Adrenal gland (tissue), 12 donors: ENCODE data around the gene SGMS1. TPM values are rescaled to one million over a fixed set of nuclear protein-coding genes. Genes with fewer than 3 reads are reported as not detected.

Experiments
- DNase-seq, 7 donors: peaks; one replicate each; pipeline ENCODE4 v3.0.0-alpha.2; 2019 to 2020
- H3K27ac ChIP-seq, 5 donors: fragments of 200-600 bp; sonication (generic) in 4 of 5; 1 replicate in 3 of 5; 2 replicates in 2 of 5; pipeline versions ENCODE4 v1.5.1 to v1.8.0; 2016 to 2020; ENCODE audit warnings: mild to moderate bottlenecking in 1 of 5
- H3K27me3 ChIP-seq: fragments of 200-600 bp; 2 replicates; pipeline ENCODE4 v1.8.0; 2021
- H3K36me3 ChIP-seq, 2 donors: fragments of 200-600 bp; replicated peaks in 1 of 2; 1 replicate in 1 of 2; 2 replicates in 1 of 2; pipeline versions ENCODE4 v1.5.1 to v1.8.0; 2018 to 2022
- H3K4me1 ChIP-seq, 2 donors: fragments of 200-600 bp; replicated peaks in 1 of 2; 1 replicate in 1 of 2; 2 replicates in 1 of 2; pipeline versions ENCODE4 v1.5.1 to v1.8.0; 2018 to 2021
- H3K4me3 ChIP-seq, 4 donors: fragments of 200-600 bp; sonication (generic) in 3 of 4; one replicate each; pipeline ENCODE4 v1.5.1; 2016 to 2018
- H3K9me3 ChIP-seq, 3 donors: fragments of 200-600 bp; sonication (generic) in 1 of 3; replicated peaks in 1 of 3; 1 replicate in 2 of 3; 2 replicates in 1 of 3; pipeline versions ENCODE4 v1.5.1 to v1.8.0; 2016 to 2021
- POLR2A ChIP-seq, 2 donors: fragments of 450-650 bp; IDR thresholded peaks; one replicate each; pipeline ENCODE4 v1.6.1; 2017; ENCODE audit warnings: antibody characterized with exemption in 2 of 2, mild to moderate bottlenecking in 2 of 2, moderate library complexity in 1 of 2
- WGBS, 4 donors: extraction: QIAGEN DNeasy Blood & Tissue Kit in 2 of 4; methylation state at CpG; one replicate each; pipeline versions ENCODE4 v1.1.5 to v1.1.7; 2013 to 2017; 5-methylcytosine and 5-hydroxymethylcytosine counted together
- intact Hi-C, 2 donors: fragments of 100-400 bp; cut with DNase I; formaldehyde crosslinking; loops; one replicate each; pipeline versions ENCODE4 v1.14.1 to v1.15.0; 2022 to 2023
- polyA plus RNA-seq, 3 donors: library from polyadenylated mRNA; stranded (reverse); fragments of 200-250 nt in 2 of 3; fragments of 350-450 nt in 1 of 3; fragmentation: Illumina TruSeq in 1 of 3; extraction: RNeasy Lipid Tissue Mini Kit (QIAGEN cat#74804) in 1 of 3; gene quantifications; one replicate each; pipeline ENCODE4 v1.2.3, GENCODE V29; 2013 to 2014
- total RNA-seq, 9 donors: library from RNA; depleted of rRNA in 4 of 9; stranded (reverse); fragments of >200 nt in 4 of 9; fragments of 120-200 nt in 1 of 9; fragmentation: NEBNext Ultra II Directional in 1 of 9; extraction: Animal tissue kit (Norgen Biotek cat#: 25700) in 1 of 9; gene quantifications; one replicate each; pipeline versions ENCODE4 v1.1.0 to v1.2.4, GENCODE V29; 2013 to 2023
- TF ChIP-seq, protein P1 (sequence below), 6 experiments: fragments of 450-650 bp in 4 of 6; fragments of 200-600 bp in 2 of 6; sonication (generic) in 1 of 6; IDR thresholded peaks; 1 replicate in 5 of 6; 2 replicates in 1 of 6; pipeline versions ENCODE4 v1.5.1 to v1.8.0; 2016 to 2021; ENCODE audit warnings: antibody characterized with exemption in 6 of 6, mild to moderate bottlenecking in 2 of 6, moderate library complexity in 1 of 6
- donor health status: healthy with polysubstance abuse.
- donor health status: Bipolar disorder and iron deficiency.
- donor health status: DM: yes; HTN: yes; CAD: no.
- donor health status: DM: no; HTN: no; CAD: no.
- donor health status: DM: no; HTN: no; CAD: no.
- donor health status: DM: yes; HTN: yes; CAD: no.

The SGMS1 gene
- total and polyA plus RNA-seq, 12 donors, result 9.1 to 152 (median 62.2) TPM

- DNase-seq, result no peak
- intact Hi-C loops, result loop anchor here (10.0 kb wide), 1 partner anchor 54 kb away; no protein-coding TSS in a partner anchor
- 85 to 91% (median 89%) methylated on average over 3 of the region's 3 CpGs for WGBS, 4 donors
- Histone ChIP-seq H3K36me3 (no peaks in the 10 kb centered on the region), H3K27ac (no peak overlapping the region), H3K4me3 (no peak overlapping the region), H3K27me3 (no peaks in the 10 kb centered on the region), H3K4me1 (peaks cover 13 to 29% of the 10 kb centered on the region in 2 donors), H3K9me3 (no peaks in the 10 kb centered on the region)
- no peak for TF ChIP-seq POLR2A (IDR thresholded peaks at IDR 0.05)
- TF ChIP-seq, protein P1, sequence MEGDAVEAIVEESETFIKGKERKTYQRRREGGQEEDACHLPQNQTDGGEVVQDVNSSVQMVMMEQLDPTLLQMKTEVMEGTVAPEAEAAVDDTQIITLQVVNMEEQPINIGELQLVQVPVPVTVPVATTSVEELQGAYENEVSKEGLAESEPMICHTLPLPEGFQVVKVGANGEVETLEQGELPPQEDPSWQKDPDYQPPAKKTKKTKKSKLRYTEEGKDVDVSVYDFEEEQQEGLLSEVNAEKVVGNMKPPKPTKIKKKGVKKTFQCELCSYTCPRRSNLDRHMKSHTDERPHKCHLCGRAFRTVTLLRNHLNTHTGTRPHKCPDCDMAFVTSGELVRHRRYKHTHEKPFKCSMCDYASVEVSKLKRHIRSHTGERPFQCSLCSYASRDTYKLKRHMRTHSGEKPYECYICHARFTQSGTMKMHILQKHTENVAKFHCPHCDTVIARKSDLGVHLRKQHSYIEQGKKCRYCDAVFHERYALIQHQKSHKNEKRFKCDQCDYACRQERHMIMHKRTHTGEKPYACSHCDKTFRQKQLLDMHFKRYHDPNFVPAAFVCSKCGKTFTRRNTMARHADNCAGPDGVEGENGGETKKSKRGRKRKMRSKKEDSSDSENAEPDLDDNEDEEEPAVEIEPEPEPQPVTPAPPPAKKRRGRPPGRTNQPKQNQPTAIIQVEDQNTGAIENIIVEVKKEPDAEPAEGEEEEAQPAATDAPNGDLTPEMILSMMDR (IDR thresholded peaks at IDR 0.05), result no peak
Measured at GRCh38 chr10:50618624-50619023, 5.1 kb downstream of the SGMS1 start.

- no peak overlapping the region for H3K4me3 ChIP-seq
- H3K27ac ChIP-seq, result no peak overlapping the region
- H3K36me3 ChIP-seq, result no peaks in the 10 kb centered on the region
- H3K9me3 ChIP-seq, result no peaks in the 10 kb centered on the region
- H3K27me3 ChIP-seq, result no peaks in the 10 kb centered on the region
- intact Hi-C loops, result loop anchor here (10.0 kb wide), 1 partner anchor 51 kb away; no protein-coding TSS in a partner anchor
- TF ChIP-seq, protein P1 (IDR thresholded peaks at IDR 0.05), result no peak
- WGBS, 4 donors, result 86 to 95% (median 92%) methylated on average over 2 of the region's 2 CpGs
- H3K4me1 ChIP-seq, result peaks cover 7 to 24% of the 10 kb centered on the region in 2 donors
- DNase-seq, result no peak
Measured at GRCh38 chr10:50615658-50616057, 8.1 kb downstream of the SGMS1 start.

DNA sequence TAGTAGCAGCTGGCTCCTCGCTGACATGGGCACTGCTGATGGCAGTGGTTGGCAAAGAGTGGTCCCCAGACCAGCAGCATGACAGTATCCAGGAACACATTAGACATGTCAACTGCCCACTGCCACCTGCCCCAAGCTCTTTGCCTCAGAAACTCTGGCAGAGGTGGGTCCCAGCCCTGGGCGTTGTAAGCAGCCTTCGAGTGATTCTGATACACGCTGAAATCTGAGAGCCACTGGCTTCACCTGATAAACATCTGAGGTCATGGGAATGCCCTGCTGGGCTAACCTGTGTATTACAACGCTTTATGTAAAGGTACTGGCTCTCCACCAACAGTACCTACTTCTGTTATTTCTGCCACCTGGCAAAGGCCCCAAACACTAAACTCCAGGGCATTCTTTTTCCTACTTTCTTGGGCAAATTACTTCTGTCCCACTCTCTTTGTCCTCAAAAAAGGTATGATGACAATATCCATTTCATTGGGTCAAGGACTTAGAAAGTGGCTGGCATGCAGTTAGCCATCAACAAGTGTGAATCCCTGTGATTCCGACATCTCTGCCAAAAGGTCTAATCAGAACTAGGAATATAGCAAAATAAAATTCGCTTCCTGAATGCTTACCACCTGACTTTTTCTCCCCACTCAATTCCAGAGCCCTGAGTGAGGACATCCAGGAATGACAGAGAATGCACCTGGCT, 9.2 kb downstream of the SGMS1 start:
- Histone ChIP-seq H3K4me1 (peaks cover 1 to 15% of the 10 kb centered on the region in 2 donors), H3K27me3 (no peaks in the 10 kb centered on the region), H3K9me3 (no peaks in the 10 kb centered on the region), H3K4me3 (no peak overlapping the region), H3K36me3 (no peaks in the 10 kb centered on the region), H3K27ac (no peak overlapping the region)
- no peak for DNase-seq
- intact Hi-C loops, result loop anchor here (10.0 kb wide), 1 partner anchor 50 kb away; no protein-coding TSS in a partner anchor
- TF ChIP-seq POLR2A (IDR thresholded peaks at IDR 0.05), result no peak
- TF ChIP-seq, protein P1 (IDR thresholded peaks at IDR 0.05), result peak in 2 of 6 experiments; percentile 12 to 27
- 52 to 70% (median 67%) methylated on average over 5 to 7 of the region's 7 CpGs for WGBS, 4 donors

DNA sequence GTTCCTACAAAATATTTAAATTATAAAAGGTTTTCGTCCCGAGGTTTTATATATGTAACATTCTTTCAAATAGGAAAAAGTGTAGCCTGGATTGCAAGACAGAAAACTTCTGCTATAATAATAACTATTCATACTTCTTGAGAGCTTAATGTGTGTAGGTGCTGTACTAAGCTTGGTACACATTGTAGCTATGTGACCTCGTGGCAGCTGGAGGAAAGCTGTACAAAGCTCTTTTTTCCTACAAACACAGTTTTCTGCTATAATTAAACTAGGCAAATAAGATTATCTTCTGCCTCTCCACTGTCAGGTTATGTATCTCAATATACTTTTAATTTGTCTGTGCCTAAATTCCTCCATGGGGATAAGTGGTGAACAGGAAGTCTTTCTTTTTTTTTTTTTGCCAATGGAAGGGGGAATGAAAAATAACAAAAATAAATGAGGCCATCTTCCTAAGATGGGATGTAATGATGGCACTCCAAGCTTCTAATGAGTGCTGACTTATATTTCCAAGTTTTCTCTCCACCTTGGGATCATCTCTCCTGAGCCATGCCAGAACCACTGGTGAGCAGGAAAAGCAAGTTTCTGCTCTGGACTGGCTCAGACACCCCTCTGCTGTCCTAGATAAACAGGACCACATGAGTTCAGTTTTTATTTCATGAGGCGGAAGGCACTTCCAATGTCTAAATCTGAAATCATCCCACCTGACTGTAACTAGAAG, 9.9 kb downstream of the SGMS1 start:
- DNase-seq, result no peak
- peaks cover under 1 to 9% of the 10 kb centered on the region in 2 donors for H3K4me1 ChIP-seq
- H3K27ac ChIP-seq, result no peak overlapping the region
- H3K36me3 ChIP-seq, result no peaks in the 10 kb centered on the region
- H3K27me3 ChIP-seq, result no peaks in the 10 kb centered on the region
- no peaks in the 10 kb centered on the region for H3K9me3 ChIP-seq
- 85 to 91% (median 86%) methylated on average over 4 of the region's 4 CpGs for WGBS, 4 donors
- TF ChIP-seq POLR2A (IDR thresholded peaks at IDR 0.05), result no peak
- TF ChIP-seq, protein P1 (IDR thresholded peaks at IDR 0.05), result no peak
- intact Hi-C loops, result loop anchor here (10.0 kb wide), 1 partner anchor 49 kb away; no protein-coding TSS in a partner anchor
- no peak overlapping the region for H3K4me3 ChIP-seq
